LNCAP (cell line): ENCODE results near the gene IFNA13.

Experiments
- CTCF ChIP-seq: fragments of 450-650 bp; IDR thresholded peaks from 2 replicates; pipeline ENCODE4 v1.5.1; 2017; ENCODE audit warnings: mild to moderate bottlenecking

Gene IFNA13

GRCh38 chr9:21383627-21384026, 15.8 kb upstream of the IFNA13 start:
- no peak for TF ChIP-seq CTCF

GRCh38 chr9:21381448-21382339, 13.8 kb upstream of the IFNA13 start:
- TF ChIP-seq CTCF: no peak

- no peak for TF ChIP-seq CTCF
Measured at GRCh38 chr9:21362287-21362686, 5.6 kb downstream of the IFNA13 start.

GRCh38 chr9:21357479-21358460, 10.1 kb downstream of the IFNA13 start:
- TF ChIP-seq CTCF: no peak

GRCh38 chr9:21350787-21351186, 17.1 kb downstream of the IFNA13 start, which contains the start of gene IFNA6:
Gene IFNA6 (minus strand): TSS chr9:21350887. CDS start chr9:21350887, 0 bp downstream.
- no peak for TF ChIP-seq CTCF

- TF ChIP-seq CTCF: no peak
Measured at GRCh38 chr9:21348430-21348970, 19.4 kb downstream of the IFNA13 start.

GRCh38 chr9:21340735-21341134, 27.1 kb downstream of the IFNA13 start:
- TF ChIP-seq CTCF: no peak
